NOMO-1 (cell line): ENCODE results near the gene CDH13.
A peak's percentile ranks its signal among the peaks of the same experiment; 100 is the strongest.

Experiments
- DNase-seq, 2 experiments: peaks; one replicate each; lab custom pipeline; 2025; ENCODE audit not compliant: unreplicated experiment in 2 of 2; lab: John Stamatoyannopoulos, UW

Gene CDH13

GRCh38 chr16:82987767-82988166, 361.0 kb downstream of the CDH13 start:
- no peak for DNase-seq

GRCh38 chr16:82990155-82990554, 363.4 kb downstream of the CDH13 start:
- no peak for DNase-seq

GRCh38 chr16:82991410-82991809, 364.6 kb downstream of the CDH13 start:
- no peak for DNase-seq

- peak in 1 of 2 experiments; percentile 49 for DNase-seq
These were observed 365.4 kb downstream of the CDH13 start for GRCh38 chr16:82991966-82992675.

GRCh38 chr16:82992786-82993185, 366.0 kb downstream of the CDH13 start:
- DNase-seq: no peak

- DNase-seq: no peak
These were observed 366.6 kb downstream of the CDH13 start for GRCh38 chr16:82993415-82993814.

GRCh38 chr16:82993926-82994325, 367.2 kb downstream of the CDH13 start:
- DNase-seq: no peak

- no peak for DNase-seq
These were observed 368.6 kb downstream of the CDH13 start for GRCh38 chr16:82995286-82995923.

GRCh38 chr16:82995924-82996441, 369.2 kb downstream of the CDH13 start:
- DNase-seq: peak; percentile 55 to 72

GRCh38 chr16:82996814-82997213, 370.0 kb downstream of the CDH13 start:
- DNase-seq: no peak

- no peak for DNase-seq
These were observed 372.9 kb downstream of the CDH13 start for GRCh38 chr16:82999711-83000110.

GRCh38 chr16:83002351-83003334, 375.9 kb downstream of the CDH13 start:
- no peak for DNase-seq

- DNase-seq: no peak
These were observed 378.3 kb downstream of the CDH13 start for GRCh38 chr16:83004868-83005652.

- no peak for DNase-seq
These were observed 378.9 kb downstream of the CDH13 start for GRCh38 chr16:83005653-83006160.

GRCh38 chr16:83010776-83011720, 384.3 kb downstream of the CDH13 start:
- no peak for DNase-seq

- DNase-seq: no peak
These were observed 385.2 kb downstream of the CDH13 start for GRCh38 chr16:83011939-83012338.

- no peak for DNase-seq
These were observed 386.3 kb downstream of the CDH13 start for GRCh38 chr16:83013071-83013470.

- no peak for DNase-seq
These were observed 393.2 kb downstream of the CDH13 start for GRCh38 chr16:83019963-83020362.

- no peak for DNase-seq
These were observed 394.3 kb downstream of the CDH13 start for GRCh38 chr16:83021045-83021444.
